ENCODE measurements around the gene LCN6. TPM values are rescaled to one million over a fixed set of nuclear protein-coding genes. Genes with fewer than 3 reads are reported as not detected.

The LCN6 gene
- total RNA-seq, 2 donors from 2014 or later, result 7.8 to 16.2 TPM

DNA sequence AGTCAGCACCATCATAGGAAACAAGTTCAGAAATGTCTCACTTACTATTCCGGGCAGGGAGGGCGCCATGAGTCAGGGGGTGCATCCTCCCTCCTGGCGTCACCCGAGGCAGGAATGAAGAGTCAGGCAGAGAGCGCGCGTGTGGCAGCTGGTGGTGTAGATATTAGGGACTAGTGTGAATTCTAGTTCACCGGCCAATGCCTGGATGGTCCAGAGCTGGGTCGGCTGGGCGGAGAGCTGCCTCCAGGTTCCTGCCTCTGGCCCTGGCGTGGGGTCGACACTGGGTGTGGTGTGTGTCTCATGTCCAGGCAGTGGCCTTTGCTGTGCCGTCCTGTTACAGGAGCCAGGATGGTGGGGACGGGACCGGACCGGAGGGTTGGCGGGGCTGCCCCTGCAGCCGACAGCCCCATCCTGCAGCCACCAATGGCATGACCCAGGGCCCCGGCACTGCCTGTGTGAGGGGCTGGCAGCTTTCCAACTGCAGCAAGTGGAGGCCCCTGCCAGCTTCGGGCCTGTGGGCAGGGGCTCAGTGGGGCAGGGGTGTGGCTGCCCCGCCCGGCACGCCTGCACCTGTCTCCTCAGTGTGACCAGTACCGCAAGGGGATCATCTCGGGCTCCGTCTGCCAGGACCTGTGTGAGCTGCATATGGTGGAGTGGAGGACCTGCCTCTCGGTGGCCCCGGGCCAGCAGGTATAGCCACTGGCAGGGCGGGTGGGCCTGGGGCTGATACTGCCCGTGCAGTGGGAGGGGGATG lies 26.8 kb downstream of the LCN6 start:
- DNase-seq (ENCODE audit: low spot score), result no peak
- 66% methylated on average over 30 of the region's 30 CpGs for WGBS
- Histone ChIP-seq H3K4me1 (replicated peaks) (peaks cover 6% of the 10 kb centered on the region), H3K4me3 (no peak overlapping the region), H3K27me3 (replicated peaks; ENCODE audit: insufficient read depth) (no peaks in the 10 kb centered on the region), H3K36me3 (peaks cover 0 to 5% of the 10 kb centered on the region in 2 donors), H3K27ac (peak overlapping the region in 1 of 2 donors; percentile 27), H3K9me3 (no peaks in the 10 kb centered on the region)
- TF ChIP-seq POLR2AphosphoS5 (IDR thresholded peaks at IDR 0.05), result no peak
- no peak for TF ChIP-seq POLR2A (IDR thresholded peaks at IDR 0.05)
- no peak for TF ChIP-seq CTCF (IDR thresholded peaks at IDR 0.05)
- intact Hi-C loops (cut with DNase I), result loop anchor here (10.0 kb wide), 1 partner anchor 123 kb away; the partner anchor contains the start of genes AJM1 and PHPT1

- Histone ChIP-seq H3K4me1 (replicated peaks) (peaks cover 1% of the 10 kb centered on the region), H3K9me3 (no peaks in the 10 kb centered on the region), H3K4me3 (no peak overlapping the region), H3K27me3 (replicated peaks; ENCODE audit: insufficient read depth) (no peaks in the 10 kb centered on the region), H3K36me3 (peaks cover 0 to 5% of the 10 kb centered on the region in 2 donors), H3K27ac (peak overlapping the region in 1 of 2 donors; percentile 27)
- no peak for DNase-seq (ENCODE audit: low spot score)
- WGBS, result 77% methylated on average over 11 of the region's 11 CpGs
- intact Hi-C loops (cut with DNase I), result loop anchor here (10.0 kb wide), 1 partner anchor 124 kb away; the partner anchor contains the start of genes AJM1 and PHPT1
- TF ChIP-seq CTCF (IDR thresholded peaks at IDR 0.05), result no peak
Observed at GRCh38 chr9:136720898-136721338, 27.4 kb downstream of the LCN6 start.

- Histone ChIP-seq H3K9me3 (no peaks in the 10 kb centered on the region), H3K27ac (peak overlapping the region in 1 of 2 donors; percentile 27), H3K27me3 (replicated peaks; ENCODE audit: insufficient read depth) (no peaks in the 10 kb centered on the region), H3K4me3 (no peak overlapping the region), H3K4me1 (replicated peaks) (no peaks in the 10 kb centered on the region), H3K36me3 (peaks cover 0 to 5% of the 10 kb centered on the region in 2 donors)
- TF ChIP-seq POLR2A (IDR thresholded peaks at IDR 0.05) (no peak), CTCF (IDR thresholded peaks at IDR 0.05) (no peak), POLR2AphosphoS5 (IDR thresholded peaks at IDR 0.05) (no peak)
- no peak for DNase-seq (ENCODE audit: low spot score)
- 49% methylated on average over 17 of the region's 20 CpGs for WGBS
- intact Hi-C loops (cut with DNase I), result loop anchor here (10.0 kb wide), 1 partner anchor 124 kb away; the partner anchor contains the start of genes AJM1 and PHPT1
Observed at GRCh38 chr9:136720251-136720897, 28.0 kb downstream of the LCN6 start.

GRCh38 chr9:136719195-136719880 lies 29.0 kb downstream of the LCN6 start:
- H3K27me3 ChIP-seq (replicated peaks; ENCODE audit: insufficient read depth), result no peaks in the 10 kb centered on the region
- no peak for DNase-seq (ENCODE audit: low spot score)
- WGBS, result 42% methylated on average over 6 of the region's 24 CpGs
- TF ChIP-seq POLR2A (IDR thresholded peaks at IDR 0.05) (no peak), CTCF (IDR thresholded peaks at IDR 0.05) (no peak), POLR2AphosphoS5 (IDR thresholded peaks at IDR 0.05) (no peak)
- H3K4me3 ChIP-seq, result no peak overlapping the region
- no peak overlapping the region for H3K27ac ChIP-seq
- peaks cover 0 to 5% of the 10 kb centered on the region in 2 donors for H3K36me3 ChIP-seq
- intact Hi-C loops (cut with DNase I), result no loop called here
- H3K4me1 ChIP-seq (replicated peaks), result no peaks in the 10 kb centered on the region
- H3K9me3 ChIP-seq, result no peaks in the 10 kb centered on the region

All from prostate gland (tissue), 2 donors.